ENCODE measurements around the gene TNRC6C. TPM values are rescaled to one million over a fixed set of nuclear protein-coding genes. Genes with fewer than 3 reads are reported as not detected.
"Not testable (repeated sequence)": the region's sequence is repeated elsewhere in the genome, so short reads cannot be mapped to it uniquely, and the experiment has no call there.

TNRC6C gene
- total RNA-seq, 1 donor from 2014 or later = 20.9 TPM

- no peak for DNase-seq
These were observed 3.8 kb downstream of the TNRC6C start for GRCh38 chr17:77962348-77962747.

- peak; percentile 90 for DNase-seq
These were observed 4.9 kb downstream of the TNRC6C start for GRCh38 chr17:77963441-77963840.

GRCh38 chr17:77965352-77965751, 6.8 kb downstream of the TNRC6C start:
- DNase-seq = no peak

- no peak for DNase-seq
These were observed 8.0 kb downstream of the TNRC6C start for GRCh38 chr17:77966476-77966875.

GRCh38 chr17:77968788-77969187, 10.3 kb downstream of the TNRC6C start:
- DNase-seq = no peak

- not testable (repeated sequence) for DNase-seq
These were observed 13.8 kb downstream of the TNRC6C start for GRCh38 chr17:77972271-77972670.

GRCh38 chr17:77973953-77974352, 15.4 kb downstream of the TNRC6C start:
- DNase-seq = no peak

GRCh38 chr17:77974396-77974795, 15.9 kb downstream of the TNRC6C start:
- no peak for DNase-seq

GRCh38 chr17:77982430-77982829, 23.9 kb downstream of the TNRC6C start:
- not testable (repeated sequence) for DNase-seq

- no peak for DNase-seq
These were observed 31.8 kb downstream of the TNRC6C start for GRCh38 chr17:77990301-77990700.

- DNase-seq = not testable (repeated sequence)
These were observed 35.2 kb downstream of the TNRC6C start for GRCh38 chr17:77993735-77994134.

- DNase-seq = peak; percentile 16
These were observed 36.8 kb downstream of the TNRC6C start for GRCh38 chr17:77995146-77995852.

GRCh38 chr17:77996256-77996655, 37.8 kb downstream of the TNRC6C start:
- no peak for DNase-seq

- no peak for DNase-seq
These were observed 41.1 kb downstream of the TNRC6C start for GRCh38 chr17:77999413-78000173.

- DNase-seq = no peak
These were observed 41.8 kb downstream of the TNRC6C start for GRCh38 chr17:78000341-78000740.

- no peak for DNase-seq
These were observed 42.7 kb downstream of the TNRC6C start for GRCh38 chr17:78001182-78001581.

- DNase-seq = no peak
These were observed 43.1 kb downstream of the TNRC6C start for GRCh38 chr17:78001612-78002011.

- no peak for DNase-seq
These were observed 43.7 kb downstream of the TNRC6C start for GRCh38 chr17:78002166-78002565.

- no peak for DNase-seq
These were observed 47.1 kb downstream of the TNRC6C start for GRCh38 chr17:78005452-78006171.

GRCh38 chr17:78006338-78006737, 47.8 kb downstream of the TNRC6C start:
- DNase-seq = no peak

GRCh38 chr17:78007647-78008046, 49.1 kb downstream of the TNRC6C start:
- no peak for DNase-seq

GRCh38 chr17:78010759-78011158, 52.3 kb downstream of the TNRC6C start:
- no peak for DNase-seq

- no peak for DNase-seq
These were observed 53.9 kb downstream of the TNRC6C start for GRCh38 chr17:78012428-78012827.

All from tongue (tissue), 2 donors.